SH-SY5Y (cell line): Measurements from ENCODE around the gene SCYGR3.

Experiments used
- GATA2 ChIP-seq: IDR thresholded peaks from 2 replicates; pipeline ENCODE4 v1.6.1; 2011; ENCODE audit warnings: mild to moderate bottlenecking, low read depth, low read length
- GATA3 ChIP-seq: IDR thresholded peaks from 2 replicates; pipeline ENCODE4 v1.6.1; 2011; ENCODE audit warnings: low read depth, mild to moderate bottlenecking, low read length, moderate library complexity

DNA sequence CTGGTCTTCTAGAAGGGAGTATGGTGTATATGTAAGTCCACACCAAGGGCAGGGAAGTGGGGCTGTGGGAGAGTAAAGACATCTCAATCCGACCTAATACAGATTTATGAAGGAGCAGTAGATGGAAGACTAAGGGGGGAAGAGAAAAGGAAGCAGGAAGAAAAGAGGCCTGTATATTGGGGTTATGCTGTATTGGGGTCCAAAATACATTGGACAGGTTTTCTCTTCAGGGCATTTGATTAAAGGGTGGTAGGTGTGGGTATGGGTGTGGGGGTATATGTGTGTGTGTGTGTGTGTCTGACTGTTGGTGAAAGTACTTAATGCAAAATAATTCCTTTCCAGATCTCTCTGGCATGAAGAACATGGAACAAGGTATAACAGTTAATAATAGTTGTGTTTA is 49.6 kb downstream of the SCYGR3 start:
- TF ChIP-seq GATA2 (no peak), GATA3 (no peak)
